Measurements from ENCODE around the gene CDH13.

DNA sequence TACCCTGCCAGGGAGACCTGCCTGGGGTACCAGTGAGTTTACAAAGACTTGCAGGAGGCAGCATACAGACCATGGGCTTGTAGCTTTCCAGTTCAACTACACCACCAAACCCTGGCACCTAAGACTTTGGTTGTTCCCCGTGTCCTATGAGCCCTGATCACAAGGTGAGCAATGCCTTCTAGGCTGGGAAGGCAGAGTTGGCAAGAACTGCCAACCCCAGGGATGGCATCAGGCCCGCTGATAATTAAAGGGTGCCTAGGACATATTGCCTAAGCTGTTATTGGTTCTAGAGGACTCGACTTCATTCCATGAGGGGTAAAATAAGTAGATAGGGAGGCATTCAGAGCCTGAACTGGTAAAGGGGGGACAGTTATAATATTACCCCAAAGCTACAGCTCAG is 41.3 kb downstream of the CDH13 start:
- no peak for TF ChIP-seq GATA3 (IDR thresholded peaks at IDR 0.05; ENCODE audit: low read depth, low read length)
- no peak for TF ChIP-seq GATA2 (IDR thresholded peaks at IDR 0.05; ENCODE audit: low read depth, low read length)

Measured in SH-SY5Y (cell line).